ENCODE data around the gene FHL1.

FHL1 gene

GRCh38 chrX:136190038-136190713 lies 42.8 kb downstream of the FHL1 start:
- no peaks in the 10 kb centered on the region for H3K36me3 ChIP-seq (ENCODE audit: insufficient read depth, low read depth, low read length)
- no peak overlapping the region for H3K9ac ChIP-seq (ENCODE audit: low read depth, low read length)
- no peaks in the 10 kb centered on the region for H3K27me3 ChIP-seq (ENCODE audit: insufficient read depth, low read length)
- H3K9me3 ChIP-seq (ENCODE audit: insufficient read depth, low read depth, low read length), result no peaks in the 10 kb centered on the region
- no peaks in the 10 kb centered on the region for H3K4me1 ChIP-seq (ENCODE audit: insufficient read depth, low read length)
- H3K27ac ChIP-seq (ENCODE audit: low read length), result no peak overlapping the region
- no peak overlapping the region for H3K4me3 ChIP-seq (ENCODE audit: low read length)

DNA sequence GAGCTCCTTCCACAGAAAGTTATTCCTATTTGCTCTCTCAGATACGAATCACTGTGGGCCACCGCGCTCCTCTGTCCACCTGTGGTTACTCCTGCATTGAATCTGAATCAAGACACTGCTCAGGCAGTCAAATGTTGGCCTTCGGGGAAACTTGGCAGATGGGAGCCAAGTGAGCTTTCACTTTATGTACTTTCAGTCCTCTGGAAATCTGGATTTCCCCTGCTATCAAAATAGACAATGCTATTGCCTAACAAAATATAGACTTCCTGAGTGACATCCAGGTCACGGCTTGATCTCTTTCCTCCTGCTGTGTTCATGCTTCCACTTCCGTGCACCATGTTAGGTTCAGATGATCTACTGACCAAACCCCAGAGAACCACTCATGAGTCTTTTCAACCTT lies 43.8 kb downstream of the FHL1 start:
- Histone ChIP-seq H3K4me3 (ENCODE audit: low read length) (no peak overlapping the region), H3K27ac (ENCODE audit: low read length) (no peak overlapping the region), H3K4me1 (ENCODE audit: insufficient read depth, low read length) (no peaks in the 10 kb centered on the region), H3K9ac (ENCODE audit: low read depth, low read length) (no peak overlapping the region), H3K36me3 (ENCODE audit: insufficient read depth, low read depth, low read length) (no peaks in the 10 kb centered on the region), H3K27me3 (ENCODE audit: insufficient read depth, low read length) (no peaks in the 10 kb centered on the region), H3K9me3 (ENCODE audit: insufficient read depth, low read depth, low read length) (no peaks in the 10 kb centered on the region)

GRCh38 chrX:136192135-136192534 lies 44.8 kb downstream of the FHL1 start:
- Histone ChIP-seq H3K4me1 (ENCODE audit: insufficient read depth, low read length) (no peaks in the 10 kb centered on the region), H3K9me3 (ENCODE audit: insufficient read depth, low read depth, low read length) (no peaks in the 10 kb centered on the region), H3K27ac (ENCODE audit: low read length) (no peak overlapping the region)

GRCh38 chrX:136192839-136193414 lies 45.6 kb downstream of the FHL1 start:
- Histone ChIP-seq H3K4me3 (ENCODE audit: low read length) (no peak overlapping the region), H3K27ac (ENCODE audit: low read length) (no peak overlapping the region), H3K36me3 (ENCODE audit: insufficient read depth, low read depth, low read length) (no peaks in the 10 kb centered on the region), H3K9ac (ENCODE audit: low read depth, low read length) (no peak overlapping the region), H3K4me1 (ENCODE audit: insufficient read depth, low read length) (no peaks in the 10 kb centered on the region), H3K9me3 (ENCODE audit: insufficient read depth, low read depth, low read length) (no peaks in the 10 kb centered on the region), H3K27me3 (ENCODE audit: insufficient read depth, low read length) (no peaks in the 10 kb centered on the region)

More at GRCh38 chrX:136192135-136192534, 44.8 kb downstream of the FHL1 start:
- Histone ChIP-seq H3K4me3 (ENCODE audit: low read length) (no peak overlapping the region), H3K27me3 (ENCODE audit: insufficient read depth, low read length) (no peaks in the 10 kb centered on the region), H3K9ac (ENCODE audit: low read depth, low read length) (no peak overlapping the region), H3K36me3 (ENCODE audit: insufficient read depth, low read depth, low read length) (no peaks in the 10 kb centered on the region)

GRCh38 chrX:136193771-136194170 lies 46.4 kb downstream of the FHL1 start:
- Histone ChIP-seq H3K27ac (ENCODE audit: low read length) (no peak overlapping the region), H3K36me3 (ENCODE audit: insufficient read depth, low read depth, low read length) (no peaks in the 10 kb centered on the region), H3K27me3 (ENCODE audit: insufficient read depth, low read length) (no peaks in the 10 kb centered on the region), H3K4me1 (ENCODE audit: insufficient read depth, low read length) (no peaks in the 10 kb centered on the region), H3K9ac (ENCODE audit: low read depth, low read length) (no peak overlapping the region), H3K4me3 (ENCODE audit: low read length) (no peak overlapping the region), H3K9me3 (ENCODE audit: insufficient read depth, low read depth, low read length) (no peaks in the 10 kb centered on the region)

DNA sequence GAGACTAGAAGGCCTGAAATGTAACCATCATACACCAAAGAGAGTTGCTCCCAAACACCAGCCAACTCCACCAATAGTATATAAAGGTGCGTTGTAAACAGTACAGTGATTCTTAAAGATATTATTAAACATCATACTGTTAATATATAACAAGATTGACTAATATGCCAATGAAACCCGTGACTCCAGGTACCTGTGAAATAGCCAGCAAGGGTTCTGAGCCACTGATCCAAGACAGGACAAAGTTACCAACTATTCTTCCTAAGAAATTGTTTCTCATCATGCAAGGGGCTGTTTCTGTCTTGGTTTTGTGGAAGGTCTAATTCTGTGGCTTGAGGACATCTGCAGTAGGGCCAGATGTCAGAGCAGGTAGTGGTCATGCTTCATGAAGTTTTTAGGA lies 47.2 kb downstream of the FHL1 start:
- peaks cover 2% of the 10 kb centered on the region; the same call in 1 of the 2 replicates for H3K4me1 ChIP-seq (ENCODE audit: insufficient read depth, low read length)
- H3K27me3 ChIP-seq (ENCODE audit: insufficient read depth, low read length), result no peaks in the 10 kb centered on the region
- no peaks in the 10 kb centered on the region for H3K9me3 ChIP-seq (ENCODE audit: insufficient read depth, low read depth, low read length)
- H3K27ac ChIP-seq (ENCODE audit: low read length), result no peak overlapping the region
- no peak overlapping the region for H3K4me3 ChIP-seq (ENCODE audit: low read length)
- H3K36me3 ChIP-seq (ENCODE audit: insufficient read depth, low read depth, low read length), result no peaks in the 10 kb centered on the region
- H3K9ac ChIP-seq (ENCODE audit: low read depth, low read length), result no peak overlapping the region

- peaks cover 3% of the 10 kb centered on the region; the same call in 1 of the 2 replicates for H3K4me1 ChIP-seq (ENCODE audit: insufficient read depth, low read length)
- no peaks in the 10 kb centered on the region for H3K36me3 ChIP-seq (ENCODE audit: insufficient read depth, low read depth, low read length)
- H3K9me3 ChIP-seq (ENCODE audit: insufficient read depth, low read depth, low read length), result no peaks in the 10 kb centered on the region
- H3K9ac ChIP-seq (ENCODE audit: low read depth, low read length), result no peak overlapping the region
- no peak overlapping the region for H3K4me3 ChIP-seq (ENCODE audit: low read length)
- no peak overlapping the region for H3K27ac ChIP-seq (ENCODE audit: low read length)
- H3K27me3 ChIP-seq (ENCODE audit: insufficient read depth, low read length), result no peaks in the 10 kb centered on the region
These were observed 47.9 kb downstream of the FHL1 start for GRCh38 chrX:136195247-136195646.

- Histone ChIP-seq H3K9ac (ENCODE audit: low read depth, low read length) (no peak overlapping the region), H3K4me3 (ENCODE audit: low read length) (no peak overlapping the region), H3K9me3 (ENCODE audit: insufficient read depth, low read depth, low read length) (no peaks in the 10 kb centered on the region), H3K27me3 (ENCODE audit: insufficient read depth, low read length) (no peaks in the 10 kb centered on the region), H3K27ac (ENCODE audit: low read length) (no peak overlapping the region), H3K36me3 (ENCODE audit: insufficient read depth, low read depth, low read length) (no peaks in the 10 kb centered on the region), H3K4me1 (ENCODE audit: insufficient read depth, low read length) (peaks cover 3% of the 10 kb centered on the region; the same call in 1 of the 2 replicates)
These were observed 49.4 kb downstream of the FHL1 start for GRCh38 chrX:136196691-136197155.

- Histone ChIP-seq H3K36me3 (ENCODE audit: insufficient read depth, low read depth, low read length) (no peaks in the 10 kb centered on the region), H3K4me1 (ENCODE audit: insufficient read depth, low read length) (peaks cover 3% of the 10 kb centered on the region; the same call in 1 of the 2 replicates), H3K9me3 (ENCODE audit: insufficient read depth, low read depth, low read length) (no peaks in the 10 kb centered on the region), H3K27ac (ENCODE audit: low read length) (no peak overlapping the region), H3K4me3 (ENCODE audit: low read length) (no peak overlapping the region), H3K27me3 (ENCODE audit: insufficient read depth, low read length) (no peaks in the 10 kb centered on the region), H3K9ac (ENCODE audit: low read depth, low read length) (no peak overlapping the region)
These were observed 50.7 kb downstream of the FHL1 start for GRCh38 chrX:136198010-136198409.

DNA sequence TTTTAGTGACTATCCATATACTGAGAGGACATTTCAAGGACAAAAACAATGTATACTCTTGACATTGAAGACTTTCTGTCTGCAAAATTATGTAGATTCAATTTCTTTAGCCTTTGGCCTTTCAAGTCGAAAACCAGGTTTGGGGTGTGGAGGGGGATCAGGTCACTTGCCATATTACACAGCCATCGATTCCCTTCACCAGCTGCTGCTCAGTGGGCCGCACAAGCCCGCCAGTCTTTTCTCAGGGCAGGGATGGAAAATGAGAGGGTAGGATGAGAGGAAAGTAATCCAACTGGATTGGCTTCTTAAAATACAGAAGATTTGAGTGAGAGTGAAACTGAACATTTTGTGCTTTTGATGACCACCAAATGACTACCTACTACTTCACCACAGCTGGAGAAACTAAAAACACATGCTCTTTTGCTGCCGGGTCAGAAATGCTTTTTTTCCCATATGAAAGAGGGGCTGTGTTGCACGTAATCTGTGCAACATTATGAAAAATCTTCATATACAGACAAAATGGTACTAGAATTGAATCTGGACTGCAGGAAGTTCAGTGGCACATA lies 51.4 kb downstream of the FHL1 start:
- Histone ChIP-seq H3K27me3 (ENCODE audit: insufficient read depth, low read length) (no peaks in the 10 kb centered on the region), H3K9ac (ENCODE audit: low read depth, low read length) (no peak overlapping the region), H3K4me3 (ENCODE audit: low read length) (no peak overlapping the region), H3K9me3 (ENCODE audit: insufficient read depth, low read depth, low read length) (no peaks in the 10 kb centered on the region), H3K36me3 (ENCODE audit: insufficient read depth, low read depth, low read length) (no peaks in the 10 kb centered on the region), H3K4me1 (ENCODE audit: insufficient read depth, low read length) (peaks cover 3% of the 10 kb centered on the region; the same call in 1 of the 2 replicates), H3K27ac (ENCODE audit: low read length) (no peak overlapping the region)

- no peaks in the 10 kb centered on the region for H3K9me3 ChIP-seq (ENCODE audit: insufficient read depth, low read depth, low read length)
- no peak overlapping the region for H3K9ac ChIP-seq (ENCODE audit: low read depth, low read length)
- no peaks in the 10 kb centered on the region for H3K27me3 ChIP-seq (ENCODE audit: insufficient read depth, low read length)
- H3K4me1 ChIP-seq (ENCODE audit: insufficient read depth, low read length), result peaks cover 3% of the 10 kb centered on the region; the same call in 1 of the 2 replicates
- no peak overlapping the region for H3K4me3 ChIP-seq (ENCODE audit: low read length)
- no peak overlapping the region for H3K27ac ChIP-seq (ENCODE audit: low read length)
- H3K36me3 ChIP-seq (ENCODE audit: insufficient read depth, low read depth, low read length), result no peaks in the 10 kb centered on the region
These were observed 52.0 kb downstream of the FHL1 start for GRCh38 chrX:136199365-136199764.

DNA sequence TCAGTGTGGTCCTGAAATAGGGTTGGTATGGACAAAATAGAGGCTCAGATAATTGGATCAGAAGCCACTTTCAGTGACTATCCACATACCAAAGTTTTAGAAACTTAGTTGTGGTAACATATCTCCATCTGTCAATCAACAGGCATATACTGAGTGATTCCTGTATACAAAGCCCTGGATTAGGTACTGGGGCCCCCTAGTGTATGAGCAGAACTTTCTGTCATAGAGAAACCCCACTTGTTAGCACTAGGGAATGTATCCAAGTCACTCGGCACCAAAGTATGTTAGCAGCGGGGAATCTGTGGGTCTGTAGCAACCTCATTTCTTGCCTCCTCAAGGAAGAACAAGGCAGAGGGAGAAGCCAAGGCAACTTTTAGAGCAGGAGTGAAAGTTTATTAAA lies 53.1 kb downstream of the FHL1 start:
- Histone ChIP-seq H3K27ac (ENCODE audit: low read length) (no peak overlapping the region), H3K9ac (ENCODE audit: low read depth, low read length) (no peak overlapping the region), H3K36me3 (ENCODE audit: insufficient read depth, low read depth, low read length) (no peaks in the 10 kb centered on the region), H3K27me3 (ENCODE audit: insufficient read depth, low read length) (no peaks in the 10 kb centered on the region), H3K4me3 (ENCODE audit: low read length) (no peak overlapping the region), H3K9me3 (ENCODE audit: insufficient read depth, low read depth, low read length) (no peaks in the 10 kb centered on the region), H3K4me1 (ENCODE audit: insufficient read depth, low read length) (peaks cover 3% of the 10 kb centered on the region; the same call in 1 of the 2 replicates)
